ENCODE results near the gene AFF3.

DNA sequence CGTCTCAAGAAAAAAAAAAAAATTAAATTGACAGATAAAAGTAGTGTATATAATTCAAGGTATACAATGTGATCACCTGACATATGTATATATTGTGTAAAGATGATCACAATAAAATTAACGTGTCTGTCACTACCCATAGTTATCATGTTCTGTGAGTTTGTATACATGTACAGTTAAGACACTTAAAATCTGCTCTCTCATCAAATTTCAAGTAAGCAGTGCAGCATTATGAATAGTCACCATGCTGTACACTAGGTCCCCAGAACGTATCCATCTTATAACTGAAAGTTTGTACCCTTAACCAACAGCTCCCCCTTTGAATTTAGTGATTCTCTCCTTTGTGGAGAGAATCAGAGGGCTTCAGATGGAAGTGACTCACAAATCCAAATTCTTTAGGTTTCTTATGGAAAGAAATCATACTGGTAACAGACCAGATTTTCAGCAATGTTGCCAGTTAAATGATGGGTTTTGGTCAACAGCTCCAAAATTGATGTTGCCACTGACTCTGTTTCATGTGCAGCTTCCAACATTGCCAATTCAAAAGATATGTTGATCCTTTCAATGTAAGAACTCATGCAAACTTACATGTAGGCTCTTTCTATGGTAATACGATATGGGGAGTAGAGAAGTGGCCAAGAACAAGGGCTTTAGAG lies 281.5 kb downstream of the AFF3 start:
- TF ChIP-seq ZFP3 (CRISPR knock-in tag; IDR thresholded peaks at IDR 0.05) (no peak), CSDC2 (CRISPR knock-in tag; IDR thresholded peaks at IDR 0.05) (no peak), RARB (CRISPR knock-in tag; IDR thresholded peaks at IDR 0.05) (no peak), PPARA (CRISPR knock-in tag; IDR thresholded peaks at IDR 0.05; ENCODE audit: borderline replicate concordance) (no peak), ZNF70 (CRISPR knock-in tag; IDR thresholded peaks at IDR 0.05) (no peak), BACH2 (CRISPR knock-in tag; IDR thresholded peaks at IDR 0.05; ENCODE audit: borderline replicate concordance) (no peak), ZFP30 (CRISPR knock-in tag; IDR thresholded peaks at IDR 0.05) (no peak), OSR1 (CRISPR knock-in tag; IDR thresholded peaks at IDR 0.05) (no peak), ESRRG (CRISPR knock-in tag; IDR thresholded peaks at IDR 0.05) (no peak), SNAI2 (CRISPR knock-in tag; IDR thresholded peaks at IDR 0.05) (no peak), ARNTL (CRISPR knock-in tag; IDR thresholded peaks at IDR 0.05; ENCODE audit: borderline replicate concordance, low read depth) (no peak)
- TF ChIP-seq, protein P1, sequence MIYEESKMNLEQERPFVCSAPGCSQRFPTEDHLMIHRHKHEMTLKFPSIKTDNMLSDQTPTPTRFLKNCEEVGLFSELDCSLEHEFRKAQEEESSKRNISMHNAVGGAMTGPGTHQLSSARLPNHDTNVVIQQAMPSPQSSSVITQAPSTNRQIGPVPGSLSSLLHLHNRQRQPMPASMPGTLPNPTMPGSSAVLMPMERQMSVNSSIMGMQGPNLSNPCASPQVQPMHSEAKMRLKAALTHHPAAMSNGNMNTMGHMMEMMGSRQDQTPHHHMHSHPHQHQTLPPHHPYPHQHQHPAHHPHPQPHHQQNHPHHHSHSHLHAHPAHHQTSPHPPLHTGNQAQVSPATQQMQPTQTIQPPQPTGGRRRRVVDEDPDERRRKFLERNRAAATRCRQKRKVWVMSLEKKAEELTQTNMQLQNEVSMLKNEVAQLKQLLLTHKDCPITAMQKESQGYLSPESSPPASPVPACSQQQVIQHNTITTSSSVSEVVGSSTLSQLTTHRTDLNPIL (CRISPR knock-in tag; IDR thresholded peaks at IDR 0.05; ENCODE audit: low read depth): no peak
- TF ChIP-seq, protein P2, sequence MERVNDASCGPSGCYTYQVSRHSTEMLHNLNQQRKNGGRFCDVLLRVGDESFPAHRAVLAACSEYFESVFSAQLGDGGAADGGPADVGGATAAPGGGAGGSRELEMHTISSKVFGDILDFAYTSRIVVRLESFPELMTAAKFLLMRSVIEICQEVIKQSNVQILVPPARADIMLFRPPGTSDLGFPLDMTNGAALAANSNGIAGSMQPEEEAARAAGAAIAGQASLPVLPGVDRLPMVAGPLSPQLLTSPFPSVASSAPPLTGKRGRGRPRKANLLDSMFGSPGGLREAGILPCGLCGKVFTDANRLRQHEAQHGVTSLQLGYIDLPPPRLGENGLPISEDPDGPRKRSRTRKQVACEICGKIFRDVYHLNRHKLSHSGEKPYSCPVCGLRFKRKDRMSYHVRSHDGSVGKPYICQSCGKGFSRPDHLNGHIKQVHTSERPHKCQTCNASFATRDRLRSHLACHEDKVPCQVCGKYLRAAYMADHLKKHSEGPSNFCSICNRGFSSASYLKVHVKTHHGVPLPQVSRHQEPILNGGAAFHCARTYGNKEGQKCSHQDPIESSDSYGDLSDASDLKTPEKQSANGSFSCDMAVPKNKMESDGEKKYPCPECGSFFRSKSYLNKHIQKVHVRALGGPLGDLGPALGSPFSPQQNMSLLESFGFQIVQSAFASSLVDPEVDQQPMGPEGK (CRISPR knock-in tag; IDR thresholded peaks at IDR 0.05; ENCODE audit: borderline replicate concordance): no peak
- TF ChIP-seq, protein P3, sequence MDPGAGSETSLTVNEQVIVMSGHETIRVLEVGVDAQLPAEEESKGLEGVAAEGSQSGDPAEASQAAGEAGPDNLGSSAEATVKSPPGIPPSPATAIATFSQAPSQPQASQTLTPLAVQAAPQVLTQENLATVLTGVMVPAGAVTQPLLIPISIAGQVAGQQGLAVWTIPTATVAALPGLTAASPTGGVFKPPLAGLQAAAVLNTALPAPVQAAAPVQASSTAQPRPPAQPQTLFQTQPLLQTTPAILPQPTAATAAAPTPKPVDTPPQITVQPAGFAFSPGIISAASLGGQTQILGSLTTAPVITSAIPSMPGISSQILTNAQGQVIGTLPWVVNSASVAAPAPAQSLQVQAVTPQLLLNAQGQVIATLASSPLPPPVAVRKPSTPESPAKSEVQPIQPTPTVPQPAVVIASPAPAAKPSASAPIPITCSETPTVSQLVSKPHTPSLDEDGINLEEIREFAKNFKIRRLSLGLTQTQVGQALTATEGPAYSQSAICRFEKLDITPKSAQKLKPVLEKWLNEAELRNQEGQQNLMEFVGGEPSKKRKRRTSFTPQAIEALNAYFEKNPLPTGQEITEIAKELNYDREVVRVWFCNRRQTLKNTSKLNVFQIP (CRISPR knock-in tag; IDR thresholded peaks at IDR 0.05; ENCODE audit: borderline replicate concordance, low read depth): no peak

Measured in SK-N-SH treated with all-trans-retinoic acid at 6 μM for 48 hours (cell line).